Osteoblast (primary cell): ENCODE measurements around the gene RETREG1. TPM values are rescaled to one million over a fixed set of nuclear protein-coding genes. Genes with fewer than 3 reads are reported as not detected.

Experiments used
- DNase-seq: peaks from one replicate; pipeline ENCODE4 v3.0.0; 2011; ENCODE audit warnings: low spot score, mixed read lengths; ENCODE audit not compliant: insufficient read length; ENCODE audit errors: missing footprints
- H2AFZ ChIP-seq: 2 replicates; pipeline ENCODE4 v1.6.0; 2011; ENCODE audit warnings: mild to moderate bottlenecking, low read length
- H3K27ac ChIP-seq: 2 replicates; pipeline ENCODE4 v1.5.1; 2011; ENCODE audit warnings: mild to moderate bottlenecking, low read depth, low read length, moderate library complexity
- H3K27me3 ChIP-seq: 2 replicates; pipeline ENCODE4 v1.6.0; 2012; ENCODE audit warnings: mild to moderate bottlenecking, control low read depth, inconsistent platforms, low read length, moderate library complexity; ENCODE audit not compliant: insufficient read depth
- H3K36me3 ChIP-seq: 2 replicates; pipeline ENCODE4 v1.5.1; 2011; ENCODE audit warnings: mild to moderate bottlenecking, low read length, control low read depth, moderate library complexity; ENCODE audit not compliant: insufficient read depth
- H3K4me1 ChIP-seq: 2 replicates; pipeline ENCODE4 v1.5.1; 2011; ENCODE audit warnings: mild to moderate bottlenecking, low read length, control low read depth, moderate library complexity; ENCODE audit not compliant: insufficient read depth
- H3K4me2 ChIP-seq: 2 replicates; pipeline ENCODE4 v1.6.0; 2011; ENCODE audit warnings: mild to moderate bottlenecking, low read length; ENCODE audit not compliant: insufficient read depth
- H3K4me3 ChIP-seq: fragments of 200-600 bp; sonication (generic); 3 replicates; pipeline ENCODE4 v1.5.1; 2012; ENCODE audit warnings: mild to moderate bottlenecking, low read length, inconsistent platforms; ENCODE audit not compliant: insufficient read depth
- H3K79me2 ChIP-seq: 2 replicates; pipeline ENCODE4 v1.6.0; 2012; ENCODE audit warnings: mild to moderate bottlenecking, low read length, control low read depth, inconsistent platforms; ENCODE audit not compliant: insufficient read depth
- H3K9me3 ChIP-seq: 2 replicates; pipeline ENCODE4 v1.5.1; 2011; ENCODE audit warnings: low read depth, low read length, control low read depth
- H4K20me1 ChIP-seq: 2 replicates; pipeline ENCODE4 v1.6.0; 2012; ENCODE audit warnings: mild to moderate bottlenecking, low read length, control low read depth; ENCODE audit not compliant: insufficient read depth
- total RNA-seq: library from RNA; depleted of rRNA; stranded (reverse); fragments of >200 nt; gene quantifications from 2 replicates; pipeline ENCODE4 v1.2.3, GENCODE V29; 2012
- TF ChIP-seq, protein P1 (sequence below): IDR thresholded peaks from 2 replicates; pipeline ENCODE4 v1.5.1; 2011; ENCODE audit warnings: mild to moderate bottlenecking, low read depth, low read length, moderate library complexity; ENCODE audit errors: extremely low read depth

Gene RETREG1
- total RNA-seq, 1 donor: 8.3 TPM

DNA sequence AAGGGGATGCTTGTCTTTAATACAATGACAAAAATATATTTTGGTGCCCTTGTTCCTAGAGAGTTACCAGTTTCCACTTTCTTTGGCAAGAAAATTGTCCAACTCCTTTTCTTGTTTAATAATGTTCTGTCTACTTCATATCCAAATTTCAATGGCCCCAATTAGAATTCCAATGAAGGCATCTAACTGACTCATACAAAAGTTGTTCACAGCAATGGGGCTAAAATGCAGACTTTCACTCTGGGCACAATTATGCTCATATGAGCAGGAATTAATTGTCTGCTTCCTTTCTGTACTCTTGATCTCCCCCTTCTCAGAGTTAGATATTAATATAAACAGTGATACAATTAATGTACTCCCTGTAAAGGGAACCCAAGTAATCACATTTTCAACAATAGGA, 109.1 kb downstream of the RETREG1 start:
- no peak for DNase-seq
- H3K27ac ChIP-seq: no peak overlapping the region

DNA sequence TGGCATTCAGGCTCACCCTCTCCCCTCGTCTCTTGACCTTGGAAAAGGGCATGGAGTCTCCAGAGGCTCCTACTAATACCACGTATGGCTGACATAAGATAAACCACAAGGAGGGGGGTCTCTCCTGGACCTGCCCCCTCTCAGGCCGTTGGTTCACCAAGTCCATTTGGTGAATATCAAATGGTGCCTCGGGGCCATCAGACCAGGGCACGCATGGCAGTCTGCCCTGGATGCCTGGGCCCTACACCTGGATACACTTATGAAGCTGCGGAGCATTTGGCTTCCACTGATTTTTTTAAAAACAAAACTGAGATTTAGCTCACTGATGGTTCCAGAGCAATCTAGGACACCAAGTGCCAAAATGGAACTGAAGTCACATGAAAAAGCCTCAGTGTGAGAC, 110.9 kb downstream of the RETREG1 start:
- H3K9me3 ChIP-seq: no peaks in the 10 kb centered on the region
- no peak overlapping the region for H3K27ac ChIP-seq
- H2AFZ ChIP-seq: no peak overlapping the region
- peaks cover 12% of the 10 kb centered on the region for H3K4me1 ChIP-seq
- no peaks in the 10 kb centered on the region for H4K20me1 ChIP-seq
- TF ChIP-seq, protein P1, sequence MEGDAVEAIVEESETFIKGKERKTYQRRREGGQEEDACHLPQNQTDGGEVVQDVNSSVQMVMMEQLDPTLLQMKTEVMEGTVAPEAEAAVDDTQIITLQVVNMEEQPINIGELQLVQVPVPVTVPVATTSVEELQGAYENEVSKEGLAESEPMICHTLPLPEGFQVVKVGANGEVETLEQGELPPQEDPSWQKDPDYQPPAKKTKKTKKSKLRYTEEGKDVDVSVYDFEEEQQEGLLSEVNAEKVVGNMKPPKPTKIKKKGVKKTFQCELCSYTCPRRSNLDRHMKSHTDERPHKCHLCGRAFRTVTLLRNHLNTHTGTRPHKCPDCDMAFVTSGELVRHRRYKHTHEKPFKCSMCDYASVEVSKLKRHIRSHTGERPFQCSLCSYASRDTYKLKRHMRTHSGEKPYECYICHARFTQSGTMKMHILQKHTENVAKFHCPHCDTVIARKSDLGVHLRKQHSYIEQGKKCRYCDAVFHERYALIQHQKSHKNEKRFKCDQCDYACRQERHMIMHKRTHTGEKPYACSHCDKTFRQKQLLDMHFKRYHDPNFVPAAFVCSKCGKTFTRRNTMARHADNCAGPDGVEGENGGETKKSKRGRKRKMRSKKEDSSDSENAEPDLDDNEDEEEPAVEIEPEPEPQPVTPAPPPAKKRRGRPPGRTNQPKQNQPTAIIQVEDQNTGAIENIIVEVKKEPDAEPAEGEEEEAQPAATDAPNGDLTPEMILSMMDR: no peak
- no peak for DNase-seq
- H3K4me3 ChIP-seq: no peak overlapping the region
- H3K27me3 ChIP-seq: no peaks in the 10 kb centered on the region
- no peak overlapping the region for H3K4me2 ChIP-seq
- no peaks in the 10 kb centered on the region for H3K36me3 ChIP-seq
- no peaks in the 10 kb centered on the region for H3K79me2 ChIP-seq

More for the DNA sequence above, 109.1 kb downstream of the RETREG1 start:
- H3K9me3 ChIP-seq: no peaks in the 10 kb centered on the region
- no peaks in the 10 kb centered on the region for H3K79me2 ChIP-seq
- no peak overlapping the region for H2AFZ ChIP-seq
- H3K4me3 ChIP-seq: no peak overlapping the region
- no peaks in the 10 kb centered on the region for H4K20me1 ChIP-seq
- peak overlapping the region; percentile 56 for H3K4me2 ChIP-seq
- no peaks in the 10 kb centered on the region for H3K36me3 ChIP-seq
- H3K27me3 ChIP-seq: no peaks in the 10 kb centered on the region
- TF ChIP-seq, protein P1: no peak
- peaks cover 12% of the 10 kb centered on the region for H3K4me1 ChIP-seq

DNA sequence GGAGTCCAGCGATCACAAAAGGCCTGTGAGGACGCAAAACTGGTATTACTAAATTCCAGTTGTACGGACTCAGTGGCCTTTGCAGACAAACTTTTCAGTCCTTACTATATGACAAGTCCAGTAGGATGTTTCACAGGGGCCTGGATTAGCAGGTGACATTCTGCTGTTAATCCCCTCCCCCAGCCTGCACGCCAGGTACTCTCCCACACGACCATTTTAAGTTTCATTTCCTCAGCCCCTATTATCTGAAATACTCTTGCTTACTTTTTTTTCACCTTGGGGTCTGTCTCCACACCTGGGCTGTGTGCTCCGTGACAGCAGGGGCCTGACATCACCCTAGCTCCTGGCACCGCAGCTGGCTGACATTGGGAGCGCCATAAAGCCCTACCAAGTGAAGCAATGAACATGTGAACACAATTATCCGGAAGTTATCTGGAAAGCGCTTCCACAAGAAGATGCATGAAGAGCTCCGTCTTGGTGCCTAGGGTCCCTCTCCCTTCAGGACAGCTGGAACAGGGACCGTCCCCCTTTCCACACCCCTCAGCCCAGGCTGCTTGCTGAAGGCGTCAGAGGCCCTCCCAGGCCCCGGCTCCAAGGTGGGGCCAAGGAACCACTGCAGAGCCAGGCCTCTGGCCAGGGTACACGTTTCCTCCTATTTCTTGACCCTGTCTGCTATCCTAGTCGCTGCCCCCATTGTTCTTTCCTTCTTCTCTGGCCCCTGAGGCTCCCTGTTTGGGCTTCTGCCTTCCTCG, 111.5 kb downstream of the RETREG1 start:
- no peak for DNase-seq
- no peak overlapping the region for H3K4me3 ChIP-seq
- H4K20me1 ChIP-seq: no peaks in the 10 kb centered on the region
- H2AFZ ChIP-seq: no peak overlapping the region
- H3K9me3 ChIP-seq: no peaks in the 10 kb centered on the region
- H3K27ac ChIP-seq: no peak overlapping the region
- H3K4me1 ChIP-seq: peaks cover 12% of the 10 kb centered on the region
- H3K27me3 ChIP-seq: no peaks in the 10 kb centered on the region
- no peak overlapping the region for H3K4me2 ChIP-seq
- no peaks in the 10 kb centered on the region for H3K79me2 ChIP-seq
- TF ChIP-seq, protein P1: no peak
- H3K36me3 ChIP-seq: no peaks in the 10 kb centered on the region

DNA sequence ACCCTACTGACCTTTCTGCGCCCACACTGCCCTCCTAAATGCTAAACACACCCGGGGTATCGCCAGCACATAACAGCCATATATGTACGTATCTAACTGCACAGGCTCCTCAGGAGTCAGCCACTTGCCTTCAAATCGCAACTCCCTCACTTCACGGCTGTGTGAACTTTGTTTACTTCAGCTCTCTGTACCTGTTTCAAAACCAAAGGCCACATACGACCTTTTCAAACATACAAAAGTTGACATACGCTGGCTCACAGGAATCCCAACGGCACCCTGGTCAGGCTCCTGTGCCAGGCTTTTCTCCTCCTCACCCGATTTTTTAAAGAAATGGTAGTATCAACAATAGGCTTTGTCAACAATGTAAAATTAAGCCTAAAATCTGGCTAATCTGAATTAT, 112.2 kb downstream of the RETREG1 start:
- no peaks in the 10 kb centered on the region for H3K36me3 ChIP-seq
- no peak overlapping the region for H2AFZ ChIP-seq
- peaks cover 12% of the 10 kb centered on the region for H3K4me1 ChIP-seq
- no peak for DNase-seq
- no peaks in the 10 kb centered on the region for H3K9me3 ChIP-seq
- H3K4me3 ChIP-seq: no peak overlapping the region
- TF ChIP-seq, protein P1: no peak
- H3K27ac ChIP-seq: no peak overlapping the region
- H3K27me3 ChIP-seq: no peaks in the 10 kb centered on the region
- no peaks in the 10 kb centered on the region for H3K79me2 ChIP-seq
- no peaks in the 10 kb centered on the region for H4K20me1 ChIP-seq
- no peak overlapping the region for H3K4me2 ChIP-seq
